ENCODE results near the gene UMAD1. TPM values are rescaled to one million over a fixed set of nuclear protein-coding genes. Genes with fewer than 3 reads are reported as not detected.

UMAD1 gene
- total and polyA plus RNA-seq, 2 of the 4 experiments (the other 2 are of a cell fraction): 5.2 to 8.4 TPM

- in situ Hi-C loops (cut with MboI; ENCODE audit: low sequenced_read_pairs): no loop called here
- H3K79me1 ChIP-seq (ENCODE audit: low read depth in 1 of 2, low read length in 2 of 2): no peaks in the 10 kb centered on the region
- H3K36me3 ChIP-seq (ENCODE audit: control insufficient read depth, insufficient read depth, low read length): no peaks in the 10 kb centered on the region
- dilution Hi-C loops (cut with HindIII; ENCODE audit: low sequenced_read_pairs, unreplicated experiment): no loop called here
- no peak overlapping the region for H3K18ac ChIP-seq (ENCODE audit: low read depth, low read length)
- DNase-seq: no peak
- no peak overlapping the region for H4K91ac ChIP-seq (ENCODE audit: insufficient read depth, low read depth, low read length)
- H3K4me2 ChIP-seq (ENCODE audit: low read depth, low read length): no peak overlapping the region
- H3K9me3 ChIP-seq (ENCODE audit: control insufficient read depth, insufficient read depth, low read length): no peaks in the 10 kb centered on the region
- H4K5ac ChIP-seq (ENCODE audit: low read depth, low read length): no peak overlapping the region
- no peak overlapping the region for H2BK20ac ChIP-seq (ENCODE audit: low read depth, low read length)
- H4K20me1 ChIP-seq (ENCODE audit: insufficient read depth, low read length): no peaks in the 10 kb centered on the region
- no peak overlapping the region for H3K27ac ChIP-seq (ENCODE audit: insufficient read depth, low read length)
- H3K4me3 ChIP-seq (ENCODE audit: insufficient read depth, low read depth, low read length): no peak overlapping the region
- no peak overlapping the region for H2AFZ ChIP-seq (replicated peaks; ENCODE audit: low read length, poor library complexity)
- H3K14ac ChIP-seq (replicated peaks; ENCODE audit: low read depth, low read length): no peak overlapping the region
- no peak overlapping the region for H2AK5ac ChIP-seq (ENCODE audit: low read depth, low read length)
- H2BK120ac ChIP-seq (ENCODE audit: low read depth, low read length): no peak overlapping the region
- no peaks in the 10 kb centered on the region for H3K4me1 ChIP-seq (ENCODE audit: control insufficient read depth, insufficient read depth, low read length)
- no peaks in the 10 kb centered on the region for H3K27me3 ChIP-seq (ENCODE audit: control insufficient read depth, insufficient read depth, low read length)
- H3K4ac ChIP-seq (ENCODE audit: low read depth, low read length): no peak overlapping the region
- intact Hi-C loops (cut with micrococcal nuclease): no loop called here
- no peak overlapping the region for H3K9ac ChIP-seq (ENCODE audit: low read depth, low read length)
- H4K8ac ChIP-seq (ENCODE audit: low read depth in 2 of 2, low read length in 2 of 2): no peak overlapping the region
- H2BK5ac ChIP-seq (ENCODE audit: low read depth, low read length, poor library complexity, severe bottlenecking): no peak overlapping the region
- no peak overlapping the region for H3K56ac ChIP-seq (ENCODE audit: extremely low read depth, insufficient read depth, low read length)
- H3K9me1 ChIP-seq (ENCODE audit: insufficient read depth, low read length): no peaks in the 10 kb centered on the region
- H2AK9ac ChIP-seq (replicated peaks; ENCODE audit: low read depth, low read length, poor library complexity): no peak overlapping the region
- no peak for TF ChIP-seq SMC3 (IDR thresholded peaks at IDR 0.05; ENCODE audit: low read depth, low read length)
- no peak for TF ChIP-seq CEBPB (IDR thresholded peaks at IDR 0.05; ENCODE audit: low read depth, low read length)
- TF ChIP-seq MAFK (IDR thresholded peaks at IDR 0.05; ENCODE audit: low read depth, low read length): no peak
- TF ChIP-seq MAZ (IDR thresholded peaks at IDR 0.05; ENCODE audit: borderline replicate concordance, low read depth, low read length): no peak
- no peak for TF ChIP-seq BHLHE40 (IDR thresholded peaks at IDR 0.05; ENCODE audit: low read depth, low read length)
- TF ChIP-seq POLR2A (IDR thresholded peaks at IDR 0.05; ENCODE audit: low read depth, low read length): no peak
- no peak for TF ChIP-seq NFE2L2 (IDR thresholded peaks at IDR 0.05; ENCODE audit: low read depth, low read length)
- TF ChIP-seq MXI1 (IDR thresholded peaks at IDR 0.05; ENCODE audit: borderline replicate concordance, low read depth, low read length): no peak
- no peak for TF ChIP-seq RFX5 (IDR thresholded peaks at IDR 0.05; ENCODE audit: low read depth, low read length)
- TF ChIP-seq CHD1 (IDR thresholded peaks at IDR 0.05; ENCODE audit: low read depth, low read length): no peak
- no peak for TF ChIP-seq USF2 (IDR thresholded peaks at IDR 0.05; ENCODE audit: low read depth, low read length)
- TF ChIP-seq FOS (IDR thresholded peaks at IDR 0.05; ENCODE audit: low read depth, low read length): no peak
- TF ChIP-seq RCOR1 (IDR thresholded peaks at IDR 0.05; ENCODE audit: insufficient replicate concordance, low read length): no peak
- TF ChIP-seq, protein P1, sequence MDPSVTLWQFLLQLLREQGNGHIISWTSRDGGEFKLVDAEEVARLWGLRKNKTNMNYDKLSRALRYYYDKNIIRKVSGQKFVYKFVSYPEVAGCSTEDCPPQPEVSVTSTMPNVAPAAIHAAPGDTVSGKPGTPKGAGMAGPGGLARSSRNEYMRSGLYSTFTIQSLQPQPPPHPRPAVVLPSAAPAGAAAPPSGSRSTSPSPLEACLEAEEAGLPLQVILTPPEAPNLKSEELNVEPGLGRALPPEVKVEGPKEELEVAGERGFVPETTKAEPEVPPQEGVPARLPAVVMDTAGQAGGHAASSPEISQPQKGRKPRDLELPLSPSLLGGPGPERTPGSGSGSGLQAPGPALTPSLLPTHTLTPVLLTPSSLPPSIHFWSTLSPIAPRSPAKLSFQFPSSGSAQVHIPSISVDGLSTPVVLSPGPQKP (IDR thresholded peaks at IDR 0.05; ENCODE audit: borderline replicate concordance, low read depth, low read length): no peak
- TF ChIP-seq CTCF (conservative IDR thresholded peaks at IDR 0.05; ENCODE audit: low read depth, low read length): no peak
- no peak for TF ChIP-seq RAD21 (IDR thresholded peaks at IDR 0.05; ENCODE audit: low read length)
- ChIA-PET POLR2A (ENCODE audit: unreplicated experiment) (no interaction called here), CTCF (no interaction called here)
- H2BK15ac ChIP-seq (ENCODE audit: low read depth, low read length): no peak overlapping the region
- WGBS, 2 experiments (ENCODE audit: extremely low coverage in 2 of 2, insufficient read length in 1 of 2): 100% methylated on average over 1 of the region's 1 CpG; no CpG with 5 or more reads in 1 of the 2 experiments
- no peak overlapping the region for H3K23ac ChIP-seq (ENCODE audit: low read depth, low read length)
- no peak for ATAC-seq (ENCODE audit: low read depth)
- no TSS peak for BruUV-seq (replicated peaks)
Measured at GRCh38 chr7:7630626-7631329, 9.8 kb upstream of the UMAD1 start.
